HG03469 (cell line): ENCODE results near the gene FERMT2.

Experiments
- ATAC-seq: cut with Tn5 transposase; IDR thresholded peaks from one replicate; pipeline ENCODE4 v1.9.1; 2021; ENCODE audit warnings: mild to moderate bottlenecking, moderate library complexity, moderate number of reproducible peaks; ENCODE audit not compliant: unreplicated experiment

The FERMT2 gene

GRCh38 chr14:52902971-52903619 is 47.8 kb downstream of the FERMT2 start:
- ATAC-seq: no peak

GRCh38 chr14:52901357-52901980 is 49.4 kb downstream of the FERMT2 start:
- no peak for ATAC-seq

GRCh38 chr14:52900731-52901130 is 50.1 kb downstream of the FERMT2 start:
- no peak for ATAC-seq

GRCh38 chr14:52898496-52898895 is 52.4 kb downstream of the FERMT2 start:
- no peak for ATAC-seq

GRCh38 chr14:52895000-52895399 is 55.9 kb downstream of the FERMT2 start:
- ATAC-seq: no peak

GRCh38 chr14:52891800-52892199 is 59.0 kb downstream of the FERMT2 start:
- ATAC-seq: no peak

GRCh38 chr14:52888839-52889838 is 61.7 kb downstream of the FERMT2 start:
- ATAC-seq: no peak

GRCh38 chr14:52888159-52888558 is 62.7 kb downstream of the FERMT2 start:
- ATAC-seq: no peak

GRCh38 chr14:52885230-52885629 is 65.6 kb downstream of the FERMT2 start:
- no peak for ATAC-seq

- no peak for ATAC-seq
Observed at GRCh38 chr14:52883658-52884057, 67.2 kb downstream of the FERMT2 start.

- ATAC-seq: no peak
Observed at GRCh38 chr14:52882824-52883223, 68.0 kb downstream of the FERMT2 start.

GRCh38 chr14:52879958-52880357 is 70.9 kb downstream of the FERMT2 start:
- no peak for ATAC-seq

GRCh38 chr14:52878946-52879345 is 71.9 kb downstream of the FERMT2 start:
- no peak for ATAC-seq

GRCh38 chr14:52878469-52878868 is 72.4 kb downstream of the FERMT2 start:
- no peak for ATAC-seq

GRCh38 chr14:52877628-52878027 is 73.2 kb downstream of the FERMT2 start:
- no peak for ATAC-seq

- ATAC-seq: no peak
Observed at GRCh38 chr14:52876806-52877205, 74.0 kb downstream of the FERMT2 start.

- no peak for ATAC-seq
Observed at GRCh38 chr14:52876311-52876710, 74.5 kb downstream of the FERMT2 start.

GRCh38 chr14:52875707-52876106 is 75.1 kb downstream of the FERMT2 start:
- no peak for ATAC-seq

- ATAC-seq: no peak
Observed at GRCh38 chr14:52874389-52874788, 76.5 kb downstream of the FERMT2 start.

- ATAC-seq: no peak
Observed at GRCh38 chr14:52873694-52874093, 77.2 kb downstream of the FERMT2 start.

GRCh38 chr14:52873065-52873464 is 77.8 kb downstream of the FERMT2 start:
- no peak for ATAC-seq

GRCh38 chr14:52871606-52872005 is 79.2 kb downstream of the FERMT2 start:
- no peak for ATAC-seq
